Lower lobe of right lung (tissue), 2 donors: ENCODE results near the gene FAM219B. TPM values are rescaled to one million over a fixed set of nuclear protein-coding genes. Genes with fewer than 3 reads are reported as not detected.
"Not testable (repeated sequence)": the region's sequence is repeated elsewhere in the genome, so short reads cannot be mapped to it uniquely, and the experiment has no call there.

Source experiments
- ATAC-seq, 2 donors: fragments of 200-7000 bp; cut with Tn5 transposase; one replicate each; pipeline ENCODE4 v1.9.1; 2020 to 2022; ENCODE audit warnings: mild to moderate bottlenecking in 2 of 2, moderate library complexity in 2 of 2
- DNase-seq: peaks from one replicate; pipeline ENCODE4 v3.0.0-alpha.2; 2020
- H3K27ac ChIP-seq: fragments of 200-600 bp; one replicate; pipeline ENCODE4 v1.8.0; 2022
- H3K27me3 ChIP-seq: fragments of 200-600 bp; one replicate; pipeline ENCODE4 v1.8.0; 2022; ENCODE audit warnings: low read depth
- H3K36me3 ChIP-seq: fragments of 200-600 bp; one replicate; pipeline ENCODE4 v1.8.0; 2022; ENCODE audit warnings: mild to moderate bottlenecking
- H3K4me1 ChIP-seq: fragments of 200-600 bp; one replicate; pipeline ENCODE4 v1.8.0; 2022
- H3K4me3 ChIP-seq: fragments of 200-600 bp; one replicate; pipeline ENCODE4 v1.8.0; 2022; ENCODE audit warnings: mild to moderate bottlenecking
- H3K9me3 ChIP-seq: fragments of 200-600 bp; one replicate; pipeline ENCODE4 v1.8.0; 2022
- CTCF ChIP-seq: fragments of 200-600 bp; IDR thresholded peaks from one replicate; pipeline ENCODE4 v1.8.0; 2022; ENCODE audit warnings: antibody characterized with exemption, mild to moderate bottlenecking
- intact Hi-C: fragments of 100-400 bp; cut with DNase I; formaldehyde crosslinking; loops from one replicate; pipeline ENCODE4 v1.11.0; 2022
- total RNA-seq: library from RNA; stranded (reverse); fragmentation: NEBNext Ultra II Directional; extraction: Animal tissue kit (Norgen Biotek cat#: 25700); gene quantifications from one replicate; pipeline ENCODE4 v1.2.1, GENCODE V29; 2021
- donor health status: DM: no; HTN: yes; CAD: no; lungs with severe emphysema.

The FAM219B gene
- total RNA-seq, 1 donor from 2014 or later, result 92.2 TPM

- Histone ChIP-seq H3K36me3 (peaks cover 100% of the 10 kb centered on the region), H3K4me1 (no peaks in the 10 kb centered on the region), H3K27me3 (no peaks in the 10 kb centered on the region), H3K27ac (no peak overlapping the region), H3K9me3 (no peaks in the 10 kb centered on the region), H3K4me3 (no peak overlapping the region)
- no peak for ATAC-seq
- intact Hi-C loops, result no loop called here
- DNase-seq, result no peak
- no peak for TF ChIP-seq CTCF
These were observed 17.9 kb upstream of the FAM219B start for GRCh38 chr15:74924525-74924924.

GRCh38 chr15:74920456-74920855 lies 13.8 kb upstream of the FAM219B start:
- intact Hi-C loops, result no loop called here

GRCh38 chr15:74917676-74918075 lies 11.0 kb upstream of the FAM219B start:
- TF ChIP-seq CTCF, result no peak
- Histone ChIP-seq H3K4me1 (no peaks in the 10 kb centered on the region), H3K9me3 (no peaks in the 10 kb centered on the region), H3K36me3 (peaks cover 93% of the 10 kb centered on the region), H3K4me3 (no peak overlapping the region), H3K27ac (no peak overlapping the region), H3K27me3 (no peaks in the 10 kb centered on the region)
- intact Hi-C loops, result no loop called here
- ATAC-seq (no peak), DNase-seq (no peak)

More at GRCh38 chr15:74920456-74920855, 13.8 kb upstream of the FAM219B start:
- H3K9me3 ChIP-seq, result no peaks in the 10 kb centered on the region
- ATAC-seq (no peak), DNase-seq (no peak)
- no peak overlapping the region for H3K27ac ChIP-seq
- H3K4me1 ChIP-seq, result no peaks in the 10 kb centered on the region
- H3K27me3 ChIP-seq, result no peaks in the 10 kb centered on the region
- TF ChIP-seq CTCF, result no peak
- H3K36me3 ChIP-seq, result peaks cover 100% of the 10 kb centered on the region
- no peak overlapping the region for H3K4me3 ChIP-seq

GRCh38 chr15:74913799-74914198 lies 7.1 kb upstream of the FAM219B start:
- H3K27me3 ChIP-seq, H3K27ac ChIP-seq, H3K9me3 ChIP-seq, ATAC-seq, H3K4me1 ChIP-seq, H3K4me3 ChIP-seq, DNase-seq, intact Hi-C loops: not testable (repeated sequence)
- peaks cover 55% of the 10 kb centered on the region for H3K36me3 ChIP-seq

GRCh38 chr15:74913041-74913440 lies 6.4 kb upstream of the FAM219B start:
- H3K36me3 ChIP-seq, result peaks cover 47% of the 10 kb centered on the region
- intact Hi-C loops, result no loop called here
- TF ChIP-seq CTCF, result no peak
- H3K27me3 ChIP-seq, result no peaks in the 10 kb centered on the region
- DNase-seq, result no peak
- H3K9me3 ChIP-seq, result no peaks in the 10 kb centered on the region
- ATAC-seq, result no peak
- no peak overlapping the region for H3K27ac ChIP-seq
- H3K4me1 ChIP-seq, result no peaks in the 10 kb centered on the region
- no peak overlapping the region for H3K4me3 ChIP-seq

- Histone ChIP-seq H3K4me1 (peaks cover 23% of the 10 kb centered on the region), H3K4me3 (no peak overlapping the region), H3K36me3 (peaks cover 20% of the 10 kb centered on the region), H3K27me3 (no peaks in the 10 kb centered on the region), H3K9me3 (no peaks in the 10 kb centered on the region), H3K27ac (no peak overlapping the region)
- intact Hi-C loops, result no loop called here
- no peak for DNase-seq
- no peak for ATAC-seq
- TF ChIP-seq CTCF, result no peak
These were observed 2.0 kb upstream of the FAM219B start for GRCh38 chr15:74908635-74909034.
